Uterus (tissue), 4 donors: ENCODE results near the gene PARP8. TPM values are rescaled to one million over a fixed set of nuclear protein-coding genes. Genes with fewer than 3 reads are reported as not detected.

Source experiments
- DNase-seq, 2 donors: peaks; one replicate each; pipeline ENCODE4 v3.0.0-alpha.2; 2019 to 2020
- H3K27ac ChIP-seq, 2 donors: fragments of 200-600 bp; sonication (generic); 1 replicate in 1 of 2; 2 replicates in 1 of 2; pipeline ENCODE4 v1.5.1; 2016 to 2018
- H3K27me3 ChIP-seq, 2 donors: fragments of 200-600 bp; sonication (generic); one replicate each; pipeline ENCODE4 v1.5.1; 2018 to 2019; ENCODE audit warnings: control low read depth in 1 of 2
- H3K36me3 ChIP-seq, 2 donors: fragments of 200-600 bp; sonication (generic); one replicate each; pipeline ENCODE4 v1.5.1; 2019; ENCODE audit warnings: control low read depth in 1 of 2
- H3K4me1 ChIP-seq, 2 donors: fragments of 200-600 bp; sonication (generic); one replicate each; pipeline ENCODE4 v1.5.1; 2018 to 2019; ENCODE audit warnings: control low read depth in 1 of 2
- H3K4me3 ChIP-seq, 2 donors: fragments of 200-600 bp; sonication (generic); 1 replicate in 1 of 2; 2 replicates in 1 of 2; pipeline ENCODE4 v1.5.1; 2018 to 2019; ENCODE audit warnings: mild to moderate bottlenecking in 1 of 2
- H3K9me3 ChIP-seq, 2 donors: fragments of 200-600 bp; sonication (generic); one replicate each; pipeline ENCODE4 v1.5.1; 2019; ENCODE audit warnings: control low read depth in 1 of 2
- CTCF ChIP-seq, 4 experiments: fragments of 200-600 bp in 2 of 4; fragments of 450-650 bp in 2 of 4; sonication (generic) in 2 of 4; IDR thresholded peaks; one replicate each; pipeline ENCODE4 v1.5.1; 2016 to 2019; ENCODE audit warnings: antibody characterized with exemption in 4 of 4, mild to moderate bottlenecking in 2 of 4, moderate library complexity in 1 of 4
- POLR2A ChIP-seq, 2 donors: fragments of 450-650 bp; IDR thresholded peaks; one replicate each; pipeline ENCODE4 v1.6.1; 2016; ENCODE audit warnings: antibody characterized with exemption in 2 of 2, mild to moderate bottlenecking in 1 of 2, moderate library complexity in 1 of 2
- intact Hi-C: fragments of 100-400 bp; cut with DNase I; formaldehyde crosslinking; loops from one replicate; pipeline ENCODE4 v1.15.1; 2023; ENCODE audit warnings: low total_unique reads
- total RNA-seq, 4 donors: library from RNA; depleted of rRNA in 3 of 4; stranded (reverse); fragments of >200 nt in 3 of 4; gene quantifications; one replicate each; pipeline versions ENCODE4 v1.1.0 to v1.2.4, GENCODE V29; 2014 to 2023
- donor health status: DM: yes; HTN: yes; CAD: no.

PARP8 gene
- total RNA-seq, 4 donors from 2014 or later, result 2.3 to 23.8 (median 22.9) TPM

GRCh38 chr5:50725800-50726474 is 59.5 kb downstream of the PARP8 start:
- Histone ChIP-seq H3K4me1 (no peaks in the 10 kb centered on the region), H3K27ac (no peak overlapping the region), H3K27me3 (no peaks in the 10 kb centered on the region), H3K9me3 (no peaks in the 10 kb centered on the region), H3K4me3 (no peak overlapping the region), H3K36me3 (no peaks in the 10 kb centered on the region)
- TF ChIP-seq CTCF (IDR thresholded peaks at IDR 0.05) (no peak), POLR2A (IDR thresholded peaks at IDR 0.05) (no peak)
- no peak for DNase-seq
- intact Hi-C loops, result no loop called here

GRCh38 chr5:50726475-50727148 is 60.2 kb downstream of the PARP8 start:
- TF ChIP-seq CTCF (IDR thresholded peaks at IDR 0.05), result no peak
- TF ChIP-seq POLR2A (IDR thresholded peaks at IDR 0.05), result no peak
- H3K27me3 ChIP-seq, result no peaks in the 10 kb centered on the region
- no peak overlapping the region for H3K27ac ChIP-seq
- no peaks in the 10 kb centered on the region for H3K36me3 ChIP-seq
- no peaks in the 10 kb centered on the region for H3K4me1 ChIP-seq
- DNase-seq, result no peak
- intact Hi-C loops, result no loop called here
- H3K9me3 ChIP-seq, result no peaks in the 10 kb centered on the region
- H3K4me3 ChIP-seq, result no peak overlapping the region

GRCh38 chr5:50727149-50727496 is 60.7 kb downstream of the PARP8 start:
- H3K4me1 ChIP-seq, result no peaks in the 10 kb centered on the region
- TF ChIP-seq POLR2A (IDR thresholded peaks at IDR 0.05), result no peak
- TF ChIP-seq CTCF (IDR thresholded peaks at IDR 0.05), result no peak
- H3K4me3 ChIP-seq, result no peak overlapping the region
- peak in 1 of 2 donors; percentile 23 for DNase-seq
- H3K27me3 ChIP-seq, result no peaks in the 10 kb centered on the region
- no peak overlapping the region for H3K27ac ChIP-seq
- no peaks in the 10 kb centered on the region for H3K36me3 ChIP-seq
- intact Hi-C loops, result no loop called here
- no peaks in the 10 kb centered on the region for H3K9me3 ChIP-seq

GRCh38 chr5:50727845-50728244 is 61.4 kb downstream of the PARP8 start:
- Histone ChIP-seq H3K4me1 (no peaks in the 10 kb centered on the region), H3K27me3 (no peaks in the 10 kb centered on the region), H3K27ac (no peak overlapping the region), H3K9me3 (no peaks in the 10 kb centered on the region), H3K4me3 (no peak overlapping the region), H3K36me3 (no peaks in the 10 kb centered on the region)
- intact Hi-C loops, result no loop called here
- no peak for DNase-seq
- TF ChIP-seq CTCF (IDR thresholded peaks at IDR 0.05) (no peak), POLR2A (IDR thresholded peaks at IDR 0.05) (no peak)

- Histone ChIP-seq H3K27ac (no peak overlapping the region), H3K9me3 (no peaks in the 10 kb centered on the region), H3K4me1 (no peaks in the 10 kb centered on the region), H3K36me3 (no peaks in the 10 kb centered on the region), H3K27me3 (no peaks in the 10 kb centered on the region), H3K4me3 (no peak overlapping the region)
- no peak for DNase-seq
- intact Hi-C loops, result no loop called here
- TF ChIP-seq POLR2A (IDR thresholded peaks at IDR 0.05) (no peak), CTCF (IDR thresholded peaks at IDR 0.05) (no peak)
These were observed 63.9 kb downstream of the PARP8 start for GRCh38 chr5:50730336-50730735.
